Osteocyte (in vitro differentiated cells): Measurements from ENCODE around the gene CDR2L. TPM values are rescaled to one million over a fixed set of nuclear protein-coding genes. Genes with fewer than 3 reads are reported as not detected.
"Not testable (repeated sequence)": the region's sequence is repeated elsewhere in the genome, so short reads cannot be mapped to it uniquely, and the experiment has no call there.

ENCODE experiments used
- DNase-seq: peaks from one replicate; pipeline ENCODE4 v3.0.0; 2021; ENCODE audit warnings: mixed read lengths; ENCODE audit not compliant: unreplicated experiment; ENCODE audit errors: extremely low spot score
- H3K27ac Mint-ChIP-seq: one replicate; pipeline ENCODE4 v1.8.0; 2021; ENCODE audit warnings: mild to moderate bottlenecking, mixed read lengths; ENCODE audit not compliant: unreplicated experiment
- H3K27me3 Mint-ChIP-seq: one replicate; pipeline ENCODE4 v1.8.0; 2021; ENCODE audit warnings: mixed read lengths; ENCODE audit not compliant: unreplicated experiment
- H3K36me3 Mint-ChIP-seq: one replicate; pipeline ENCODE4 v1.8.0; 2021; ENCODE audit warnings: mixed read lengths; ENCODE audit not compliant: unreplicated experiment
- H3K4me1 Mint-ChIP-seq: one replicate; pipeline ENCODE4 v1.8.0; 2021; ENCODE audit warnings: mixed read lengths; ENCODE audit not compliant: unreplicated experiment
- H3K4me3 Mint-ChIP-seq: one replicate; pipeline ENCODE4 v1.8.0; 2021; ENCODE audit warnings: mild to moderate bottlenecking, moderate library complexity, mixed read lengths; ENCODE audit not compliant: unreplicated experiment
- H3K9me3 Mint-ChIP-seq: one replicate; pipeline ENCODE4 v1.8.0; 2021; ENCODE audit warnings: mixed read lengths; ENCODE audit not compliant: unreplicated experiment
- total RNA-seq: library from RNA; stranded (reverse); gene quantifications from 2 replicates; pipeline ENCODE4 v1.2.1, GENCODE V29; 2021
- TF ChIP-seq, protein P1 (sequence below): fragments of 200-600 bp; sonication (generic); IDR thresholded peaks from 2 replicates; pipeline ENCODE4 v1.5.0; 2021; ENCODE audit warnings: antibody characterized with exemption, mild to moderate bottlenecking, moderate library complexity

The CDR2L gene
- total RNA-seq, 1 donor from 2014 or later, result 21.4 TPM

DNA sequence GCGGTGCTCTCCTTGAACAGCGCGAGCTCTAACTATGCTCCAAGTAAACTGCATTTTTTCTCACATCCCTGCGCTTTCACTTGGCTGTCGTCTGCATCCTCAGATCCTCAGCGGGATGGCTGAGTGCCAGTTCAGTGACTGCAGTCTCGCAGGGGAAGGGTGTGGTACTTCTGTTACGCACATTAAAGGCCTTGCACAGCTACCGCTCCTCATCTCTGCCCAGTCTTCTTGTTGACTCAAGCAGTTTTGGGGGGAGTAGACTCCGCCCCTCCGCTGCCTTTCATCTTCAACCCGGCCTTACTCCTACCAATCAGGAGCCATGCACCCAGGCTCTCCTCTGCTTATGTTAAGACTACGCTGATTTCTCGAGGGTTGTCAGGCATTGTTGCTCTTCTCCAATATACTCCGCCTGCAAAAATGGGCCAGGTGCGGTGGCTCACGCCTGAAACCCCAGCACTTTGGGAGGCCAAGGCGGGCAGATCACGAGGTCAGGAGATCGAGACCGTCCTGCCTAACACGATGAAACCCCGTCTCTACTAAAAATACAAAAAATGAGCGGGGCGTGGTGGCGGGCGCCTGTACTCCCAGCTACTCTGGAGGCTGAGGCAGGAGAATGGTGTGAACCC is 49.3 kb downstream of the CDR2L start:
- H3K36me3 Mint-ChIP-seq, result peaks cover 23% of the 10 kb centered on the region
- no peaks in the 10 kb centered on the region for H3K27me3 Mint-ChIP-seq
- TF ChIP-seq, protein P1, sequence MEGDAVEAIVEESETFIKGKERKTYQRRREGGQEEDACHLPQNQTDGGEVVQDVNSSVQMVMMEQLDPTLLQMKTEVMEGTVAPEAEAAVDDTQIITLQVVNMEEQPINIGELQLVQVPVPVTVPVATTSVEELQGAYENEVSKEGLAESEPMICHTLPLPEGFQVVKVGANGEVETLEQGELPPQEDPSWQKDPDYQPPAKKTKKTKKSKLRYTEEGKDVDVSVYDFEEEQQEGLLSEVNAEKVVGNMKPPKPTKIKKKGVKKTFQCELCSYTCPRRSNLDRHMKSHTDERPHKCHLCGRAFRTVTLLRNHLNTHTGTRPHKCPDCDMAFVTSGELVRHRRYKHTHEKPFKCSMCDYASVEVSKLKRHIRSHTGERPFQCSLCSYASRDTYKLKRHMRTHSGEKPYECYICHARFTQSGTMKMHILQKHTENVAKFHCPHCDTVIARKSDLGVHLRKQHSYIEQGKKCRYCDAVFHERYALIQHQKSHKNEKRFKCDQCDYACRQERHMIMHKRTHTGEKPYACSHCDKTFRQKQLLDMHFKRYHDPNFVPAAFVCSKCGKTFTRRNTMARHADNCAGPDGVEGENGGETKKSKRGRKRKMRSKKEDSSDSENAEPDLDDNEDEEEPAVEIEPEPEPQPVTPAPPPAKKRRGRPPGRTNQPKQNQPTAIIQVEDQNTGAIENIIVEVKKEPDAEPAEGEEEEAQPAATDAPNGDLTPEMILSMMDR, result no peak
- H3K27ac Mint-ChIP-seq, result peak overlapping the region; percentile 64
- H3K9me3 Mint-ChIP-seq, result no peaks in the 10 kb centered on the region
- peaks cover 32% of the 10 kb centered on the region for H3K4me1 Mint-ChIP-seq
- DNase-seq, result no peak
- H3K4me3 Mint-ChIP-seq, result peak overlapping the region; percentile 5

DNA sequence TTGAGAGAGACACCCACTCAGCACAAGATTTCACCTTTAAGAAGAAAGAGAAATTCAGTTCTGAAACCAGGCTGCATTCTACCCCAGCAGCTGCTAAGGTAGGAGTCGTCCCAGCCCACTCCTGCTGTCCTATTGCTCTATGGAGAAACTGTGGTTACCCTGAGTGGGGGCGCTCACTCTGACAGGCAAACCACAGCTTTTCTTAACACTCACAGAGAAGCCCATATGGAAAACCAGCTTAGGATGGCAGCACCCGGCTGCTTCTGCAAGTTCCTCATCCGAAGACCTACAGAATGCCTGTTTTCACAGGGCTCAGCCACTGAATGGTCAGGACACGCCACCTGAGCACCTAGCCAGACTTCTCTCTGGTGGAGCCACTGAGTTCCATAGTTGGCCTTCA is 51.8 kb downstream of the CDR2L start:
- H3K27ac Mint-ChIP-seq, result no peak overlapping the region
- no peaks in the 10 kb centered on the region for H3K9me3 Mint-ChIP-seq
- TF ChIP-seq, protein P1, result no peak
- no peaks in the 10 kb centered on the region for H3K27me3 Mint-ChIP-seq
- no peak overlapping the region for H3K4me3 Mint-ChIP-seq
- peaks cover 14% of the 10 kb centered on the region for H3K4me1 Mint-ChIP-seq
- peaks cover 25% of the 10 kb centered on the region for H3K36me3 Mint-ChIP-seq
- no peak for DNase-seq

DNA sequence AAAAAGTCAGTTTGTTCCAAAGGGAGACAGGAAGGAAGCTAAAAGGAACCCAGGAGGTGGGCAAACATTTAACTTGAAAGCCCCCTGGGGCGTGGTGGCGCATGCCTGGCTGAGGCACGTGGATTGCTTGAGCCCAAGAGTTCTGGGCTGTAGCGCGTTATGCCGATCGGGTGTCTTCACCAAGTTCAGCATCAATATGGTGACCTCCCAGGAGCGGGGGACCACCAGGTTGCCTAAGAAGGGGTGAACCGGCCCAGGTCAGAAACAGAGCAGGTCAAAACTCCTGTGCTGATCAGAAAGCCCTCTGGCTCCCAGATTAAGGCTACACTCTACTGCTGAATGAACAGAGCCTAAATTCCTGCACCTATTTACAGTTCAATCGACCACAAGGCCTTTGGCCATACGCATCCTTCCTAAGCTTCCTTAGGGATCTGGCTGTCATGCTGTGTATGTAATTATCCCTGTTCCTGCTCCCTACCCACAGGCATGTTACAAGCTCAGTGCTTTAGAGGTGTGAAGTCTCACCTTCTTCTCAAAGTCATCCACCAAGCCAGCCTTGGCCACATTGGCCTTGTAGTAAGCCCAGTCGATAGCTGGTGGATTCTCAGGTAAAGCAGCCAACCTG is 54.3 kb downstream of the CDR2L start:
- H3K27ac Mint-ChIP-seq, result no peak overlapping the region
- peaks cover 18% of the 10 kb centered on the region for H3K4me1 Mint-ChIP-seq
- no peak overlapping the region for H3K4me3 Mint-ChIP-seq
- peaks cover 25% of the 10 kb centered on the region for H3K36me3 Mint-ChIP-seq
- no peaks in the 10 kb centered on the region for H3K9me3 Mint-ChIP-seq
- H3K27me3 Mint-ChIP-seq, result no peaks in the 10 kb centered on the region
- DNase-seq, result no peak
- TF ChIP-seq, protein P1, result no peak

DNA sequence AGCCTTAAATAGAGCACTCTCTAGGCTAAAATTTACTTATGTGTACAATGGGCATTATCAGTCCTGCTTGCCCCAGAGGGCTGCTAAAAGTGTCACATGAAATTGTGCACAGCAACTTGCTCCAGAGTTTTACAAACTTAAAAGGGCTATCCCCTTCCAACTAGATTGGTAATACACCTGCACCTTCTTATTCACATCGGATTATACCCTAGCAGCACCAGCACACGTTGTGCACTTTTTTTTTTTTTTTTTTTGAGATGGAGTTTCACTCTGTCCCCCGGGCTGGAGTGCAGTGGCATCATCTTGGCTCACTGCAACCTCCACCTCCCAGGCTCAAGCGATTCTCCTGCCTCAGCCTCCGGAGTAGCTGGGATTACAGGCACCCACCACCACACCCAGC is 56.4 kb downstream of the CDR2L start:
- H3K9me3 Mint-ChIP-seq, DNase-seq, H3K27me3 Mint-ChIP-seq, H3K27ac Mint-ChIP-seq, H3K4me3 Mint-ChIP-seq: not testable (repeated sequence)
- peaks cover 20% of the 10 kb centered on the region for H3K36me3 Mint-ChIP-seq
- H3K4me1 Mint-ChIP-seq, result peaks cover 29% of the 10 kb centered on the region

DNA sequence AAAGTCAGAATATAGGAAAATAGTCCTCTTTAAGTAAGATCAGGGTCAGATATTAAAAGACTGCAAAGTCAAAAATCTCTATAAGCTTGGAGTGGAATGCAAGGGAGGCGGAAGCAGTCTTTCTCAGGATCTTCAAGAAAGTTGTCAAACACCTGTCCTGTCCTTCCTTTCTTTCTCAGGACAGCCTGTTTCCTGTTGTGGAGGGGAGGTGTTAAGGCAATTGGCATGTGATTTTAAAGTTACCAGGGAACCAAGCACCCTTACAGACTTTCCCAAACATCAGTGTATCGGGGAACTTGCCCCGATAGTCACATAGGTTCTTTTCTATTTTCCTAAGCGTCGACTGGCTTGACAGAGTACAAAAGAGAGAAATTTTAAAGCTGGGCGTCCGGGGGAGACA is 57.3 kb downstream of the CDR2L start:
- Mint-ChIP-seq H3K27ac (peak overlapping the region; percentile 60), H3K4me3 (peak overlapping the region; percentile 56), H3K36me3 (peaks cover 16% of the 10 kb centered on the region), H3K4me1 (peaks cover 32% of the 10 kb centered on the region), H3K9me3 (no peaks in the 10 kb centered on the region), H3K27me3 (no peaks in the 10 kb centered on the region)
- DNase-seq, result no peak
- TF ChIP-seq, protein P1, result no peak

DNA sequence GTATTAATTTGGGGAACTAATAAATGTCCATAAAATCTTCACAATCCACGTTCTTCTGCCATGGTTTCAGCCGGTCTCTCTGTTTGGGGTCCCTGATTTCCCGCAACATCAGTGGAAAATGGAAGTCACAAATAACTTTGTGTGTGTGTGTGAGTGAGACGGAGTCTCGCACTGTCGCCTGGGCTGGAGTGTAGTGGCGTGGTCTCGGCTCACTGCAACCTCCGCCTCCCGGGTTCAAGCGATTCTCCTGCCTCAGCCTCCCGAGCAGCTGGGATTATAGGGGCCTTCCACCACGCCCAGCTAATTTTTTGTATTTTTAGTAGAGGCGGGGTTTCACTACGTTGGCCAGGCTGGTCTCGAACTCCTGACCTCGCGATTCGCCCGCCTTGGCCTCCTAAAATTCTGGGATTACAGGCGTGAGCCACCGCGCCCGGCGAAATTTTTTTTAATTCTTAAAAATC is 58.5 kb downstream of the CDR2L start:
- not testable (repeated sequence) for DNase-seq

More for the DNA sequence above, 58.5 kb downstream of the CDR2L start:
- not testable (repeated sequence) for H3K36me3 Mint-ChIP-seq, H3K9me3 Mint-ChIP-seq, H3K27me3 Mint-ChIP-seq
- Mint-ChIP-seq H3K4me1 (peaks cover 32% of the 10 kb centered on the region), H3K4me3 (peak overlapping the region; percentile 97), H3K27ac (peak overlapping the region; percentile 94)
